Type B pancreatic cell (in vitro differentiated cells): ENCODE measurements around the gene SMNDC1. TPM values are rescaled to one million over a fixed set of nuclear protein-coding genes. Genes with fewer than 3 reads are reported as not detected.

Source experiments
- DNase-seq: peaks from one replicate; pipeline ENCODE4 v3.0.0; 2021; ENCODE audit warnings: mixed read lengths; ENCODE audit not compliant: unreplicated experiment; ENCODE audit errors: extremely low spot score
- H3K27ac Mint-ChIP-seq: 2 replicates; pipeline ENCODE4 v1.8.0; 2021; ENCODE audit warnings: mild to moderate bottlenecking, mixed read lengths
- H3K27me3 Mint-ChIP-seq: 2 replicates; pipeline ENCODE4 v1.8.0; 2021; ENCODE audit warnings: mixed read lengths
- H3K36me3 Mint-ChIP-seq: 2 replicates; pipeline ENCODE4 v1.8.0; 2021; ENCODE audit warnings: mixed read lengths
- H3K4me1 Mint-ChIP-seq: one replicate; pipeline ENCODE4 v1.8.0; 2021; ENCODE audit warnings: mixed read lengths; ENCODE audit not compliant: unreplicated experiment
- H3K4me3 Mint-ChIP-seq: 2 replicates; pipeline ENCODE4 v1.8.0; 2021; ENCODE audit warnings: mild to moderate bottlenecking, mixed read lengths
- H3K9me3 Mint-ChIP-seq: 2 replicates; pipeline ENCODE4 v1.8.0; 2021; ENCODE audit warnings: mixed read lengths
- long read RNA-seq: library from polyadenylated mRNA; unstranded; transcript quantifications from one replicate; pipeline ENCODE4 v2.0.0, GENCODE V29; 2020
- total RNA-seq: library from RNA; stranded (reverse); gene quantifications from 2 replicates; pipeline ENCODE4 v1.2.1, GENCODE V29; 2021; ENCODE audit warnings: low replicate concordance
- TF ChIP-seq, protein P1 (sequence below): fragments of 200-600 bp; sonication (generic); conservative IDR thresholded peaks from 2 replicates; pipeline ENCODE4 v1.5.0; 2021; ENCODE audit warnings: antibody characterized with exemption, mild to moderate bottlenecking

The SMNDC1 gene
- 35.4 TPM in 2 replicates for total RNA-seq
- long read RNA-seq, full-length matches to known transcripts = 2 of 19 reads
- long read RNA-seq, partial matches to known transcripts = 11 of 19 reads
- long read RNA-seq, other reads (novel, unspliced or antisense) = 6 of 19 reads

DNA sequence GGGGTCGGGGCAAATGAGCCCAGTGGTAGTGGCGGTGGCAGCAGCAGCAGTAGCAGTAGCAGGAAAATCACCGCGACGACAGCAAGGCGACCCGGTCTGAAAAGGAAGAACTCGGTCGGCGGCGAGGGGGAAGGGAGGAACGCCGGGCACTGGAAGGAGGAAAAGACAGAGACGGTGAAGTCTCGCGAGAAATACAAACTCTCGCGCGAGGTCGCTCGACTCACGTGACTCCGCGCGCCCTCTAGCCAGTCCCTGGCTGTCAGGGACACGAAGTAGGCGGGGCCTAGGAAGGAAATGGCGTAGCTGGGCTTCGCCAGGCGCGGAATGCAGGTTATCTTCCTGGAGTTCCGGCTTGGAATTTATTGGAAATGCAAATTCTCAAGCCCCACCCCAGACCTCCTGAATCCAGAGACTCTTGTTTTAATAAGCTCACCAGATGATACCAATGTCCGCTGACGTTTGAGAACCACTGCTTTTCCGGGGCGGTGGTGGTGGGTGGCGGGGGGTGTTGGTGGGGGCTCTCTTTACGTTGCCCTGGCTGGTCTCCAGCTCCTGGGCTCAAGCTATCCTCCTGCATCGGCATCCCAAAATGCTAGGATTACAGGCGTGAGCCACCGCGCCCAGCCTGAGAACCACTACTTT, at the start of gene SMNDC1:
Gene SMNDC1, minus strand, starts transcription at position 141 of the 642 bp plus-strand sequence. CDS start 1,333 bp downstream, outside the sequence.
- no peaks in the 10 kb centered on the region for H3K9me3 Mint-ChIP-seq
- TF ChIP-seq, protein P1, sequence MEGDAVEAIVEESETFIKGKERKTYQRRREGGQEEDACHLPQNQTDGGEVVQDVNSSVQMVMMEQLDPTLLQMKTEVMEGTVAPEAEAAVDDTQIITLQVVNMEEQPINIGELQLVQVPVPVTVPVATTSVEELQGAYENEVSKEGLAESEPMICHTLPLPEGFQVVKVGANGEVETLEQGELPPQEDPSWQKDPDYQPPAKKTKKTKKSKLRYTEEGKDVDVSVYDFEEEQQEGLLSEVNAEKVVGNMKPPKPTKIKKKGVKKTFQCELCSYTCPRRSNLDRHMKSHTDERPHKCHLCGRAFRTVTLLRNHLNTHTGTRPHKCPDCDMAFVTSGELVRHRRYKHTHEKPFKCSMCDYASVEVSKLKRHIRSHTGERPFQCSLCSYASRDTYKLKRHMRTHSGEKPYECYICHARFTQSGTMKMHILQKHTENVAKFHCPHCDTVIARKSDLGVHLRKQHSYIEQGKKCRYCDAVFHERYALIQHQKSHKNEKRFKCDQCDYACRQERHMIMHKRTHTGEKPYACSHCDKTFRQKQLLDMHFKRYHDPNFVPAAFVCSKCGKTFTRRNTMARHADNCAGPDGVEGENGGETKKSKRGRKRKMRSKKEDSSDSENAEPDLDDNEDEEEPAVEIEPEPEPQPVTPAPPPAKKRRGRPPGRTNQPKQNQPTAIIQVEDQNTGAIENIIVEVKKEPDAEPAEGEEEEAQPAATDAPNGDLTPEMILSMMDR = no peak
- H3K27me3 Mint-ChIP-seq = peaks cover 3% of the 10 kb centered on the region
- peaks cover 17% of the 10 kb centered on the region for H3K36me3 Mint-ChIP-seq
- peak within 1 kb of the TSS; percentile 97 for H3K4me3 Mint-ChIP-seq
- DNase-seq = peak; percentile 98
- H3K27ac Mint-ChIP-seq = peak within 1 kb of the TSS; percentile 99
- H3K4me1 Mint-ChIP-seq = peaks cover 35% of the 10 kb centered on the region

GRCh38 chr10:110354322-110354766, 49.6 kb upstream of the SMNDC1 start:
- Mint-ChIP-seq H3K36me3 (no peaks in the 10 kb centered on the region), H3K4me1 (peaks cover 18% of the 10 kb centered on the region), H3K27ac (peak overlapping the region; percentile 62), H3K9me3 (peaks cover 3% of the 10 kb centered on the region), H3K4me3 (peak overlapping the region; percentile 9), H3K27me3 (peaks cover 21% of the 10 kb centered on the region)
- no peak for DNase-seq
- TF ChIP-seq, protein P1 = peak; percentile 81

DNA sequence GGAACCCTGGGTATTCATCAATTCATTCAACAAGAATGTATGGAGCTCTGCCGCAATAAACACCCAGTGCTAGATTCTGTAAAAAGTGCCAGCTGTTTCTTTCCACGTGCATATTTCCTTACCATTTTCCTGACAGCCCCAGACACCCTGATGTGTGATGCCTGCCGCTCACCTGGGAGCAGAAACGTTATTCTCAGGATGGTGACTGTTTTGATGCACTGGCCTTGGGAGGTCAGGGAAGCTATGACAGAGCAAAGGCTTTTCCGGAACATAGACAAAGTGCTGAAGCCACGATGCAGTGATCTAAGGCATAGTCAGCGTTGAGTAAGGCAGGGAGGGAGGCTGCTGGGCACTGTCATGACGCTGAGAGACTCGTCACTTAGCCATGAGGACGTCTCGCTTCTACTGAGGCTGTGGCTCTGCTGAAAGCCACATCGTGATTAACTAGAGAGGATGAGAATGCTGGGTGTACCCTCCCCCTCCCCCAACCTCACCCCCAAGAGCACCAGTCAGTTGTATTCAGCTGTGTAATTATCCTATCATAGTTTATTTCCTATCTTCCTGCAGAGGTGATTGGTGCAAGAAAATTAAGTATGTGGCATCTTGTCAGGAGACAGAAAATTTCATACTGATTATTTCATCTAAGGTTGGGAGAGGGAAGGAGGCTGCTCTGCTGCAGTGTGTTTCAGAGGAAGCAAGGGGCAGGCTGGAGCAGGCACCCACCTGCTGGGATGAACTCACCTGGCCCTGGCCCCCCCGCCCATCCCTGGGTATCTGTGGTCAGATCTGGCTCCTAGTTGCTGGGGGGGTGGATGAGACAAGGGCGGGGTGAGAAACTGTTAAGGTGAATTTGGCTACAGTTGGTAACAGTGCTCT, 48.8 kb upstream of the SMNDC1 start:
- H3K4me3 Mint-ChIP-seq = no peak overlapping the region
- DNase-seq = no peak
- peak overlapping the region; percentile 62 for H3K27ac Mint-ChIP-seq
- H3K4me1 Mint-ChIP-seq = peaks cover 18% of the 10 kb centered on the region
- no peaks in the 10 kb centered on the region for H3K9me3 Mint-ChIP-seq
- no peaks in the 10 kb centered on the region for H3K36me3 Mint-ChIP-seq
- H3K27me3 Mint-ChIP-seq = peaks cover 21% of the 10 kb centered on the region
- TF ChIP-seq, protein P1 = no peak

DNA sequence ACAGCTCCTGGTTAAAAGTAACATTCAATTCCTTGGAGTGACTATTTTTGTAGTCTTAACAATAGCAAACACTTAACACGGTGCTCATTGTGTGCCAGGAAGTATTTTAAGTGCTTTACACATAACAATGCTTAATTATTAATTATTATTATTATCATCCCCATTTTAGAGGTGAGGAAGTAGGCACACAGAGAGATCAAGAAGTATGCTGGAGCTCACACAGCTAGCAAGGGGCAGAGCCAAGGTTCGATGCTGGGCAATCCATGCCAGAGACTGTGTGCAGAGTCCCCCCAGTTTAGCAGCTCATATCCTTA, 48.2 kb upstream of the SMNDC1 start:
- Mint-ChIP-seq H3K4me1 (peaks cover 18% of the 10 kb centered on the region), H3K27ac (no peak overlapping the region), H3K27me3 (peaks cover 21% of the 10 kb centered on the region), H3K36me3 (no peaks in the 10 kb centered on the region), H3K9me3 (no peaks in the 10 kb centered on the region), H3K4me3 (no peak overlapping the region)
- TF ChIP-seq, protein P1 = no peak
- DNase-seq = no peak

DNA sequence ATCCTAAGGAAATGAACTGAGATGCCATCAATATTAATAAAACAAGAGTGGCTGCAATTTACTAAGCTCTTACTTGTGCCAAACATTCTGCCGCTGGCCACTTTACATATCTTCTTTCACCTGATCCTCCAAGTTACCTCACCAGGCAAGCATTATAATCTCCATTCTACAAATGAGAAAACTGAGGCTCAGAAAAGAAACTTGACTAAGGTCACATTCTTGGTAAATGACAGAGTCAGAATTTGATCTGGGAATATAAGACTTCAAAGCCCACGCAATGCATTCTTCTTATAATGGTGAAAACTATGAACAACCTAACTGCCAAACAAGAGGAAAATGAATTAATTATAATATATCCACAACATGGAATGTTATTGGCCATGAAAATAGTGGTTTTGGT, 46.1 kb upstream of the SMNDC1 start:
- no peaks in the 10 kb centered on the region for H3K9me3 Mint-ChIP-seq

More for the DNA sequence above, 46.1 kb upstream of the SMNDC1 start:
- H3K27me3 Mint-ChIP-seq = peaks cover 29% of the 10 kb centered on the region
- no peak overlapping the region for H3K4me3 Mint-ChIP-seq
- no peak for DNase-seq
- peaks cover 14% of the 10 kb centered on the region for H3K4me1 Mint-ChIP-seq
- TF ChIP-seq, protein P1 = no peak
- H3K27ac Mint-ChIP-seq = no peak overlapping the region
- no peaks in the 10 kb centered on the region for H3K36me3 Mint-ChIP-seq
